GM12874 (cell line): ENCODE data around the gene GLI3.

Experiments
- CTCF ChIP-seq: IDR thresholded peaks from 2 replicates; pipeline ENCODE4 v1.5.1; 2011; ENCODE audit warnings: low read depth, mild to moderate bottlenecking, control low read depth, low read length, moderate library complexity; ENCODE audit not compliant: insufficient read depth

Gene GLI3

DNA sequence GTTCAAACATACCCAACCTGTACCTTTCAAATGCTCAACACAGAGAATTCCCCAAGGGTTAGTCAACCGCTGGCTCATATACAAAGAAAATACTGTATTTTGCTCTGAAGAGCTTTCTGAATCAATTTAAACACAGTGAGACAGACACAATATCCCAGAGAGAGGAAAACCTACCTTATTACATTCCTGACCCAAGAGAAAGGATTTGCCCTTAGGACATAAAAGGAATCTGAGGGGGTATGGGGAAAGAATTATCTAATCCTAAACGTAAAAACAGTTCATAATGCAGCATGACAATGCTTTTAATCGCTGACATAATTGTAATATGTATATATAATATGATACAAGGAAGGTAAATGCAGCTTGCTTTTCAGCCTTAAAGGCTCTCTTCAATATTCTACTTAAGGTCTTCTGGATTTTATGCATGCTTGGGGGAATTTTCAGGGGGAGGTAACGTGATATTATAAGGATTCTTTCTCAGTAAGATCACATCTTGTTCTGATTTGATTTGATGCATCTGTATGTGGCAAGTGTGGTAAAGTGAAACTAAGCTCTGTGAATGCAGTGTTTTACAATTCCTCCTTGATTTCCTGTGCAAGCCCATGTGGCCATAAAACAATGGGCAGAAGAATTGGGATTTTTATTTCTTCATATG lies 240.5 kb downstream of the GLI3 start:
- no peak for TF ChIP-seq CTCF

- TF ChIP-seq CTCF, result no peak
Observed at GRCh38 chr7:41995632-41996271, 241.3 kb downstream of the GLI3 start.

GRCh38 chr7:41994746-41995110 lies 242.3 kb downstream of the GLI3 start:
- no peak for TF ChIP-seq CTCF

GRCh38 chr7:41994036-41994745 lies 242.8 kb downstream of the GLI3 start:
- TF ChIP-seq CTCF, result no peak

DNA sequence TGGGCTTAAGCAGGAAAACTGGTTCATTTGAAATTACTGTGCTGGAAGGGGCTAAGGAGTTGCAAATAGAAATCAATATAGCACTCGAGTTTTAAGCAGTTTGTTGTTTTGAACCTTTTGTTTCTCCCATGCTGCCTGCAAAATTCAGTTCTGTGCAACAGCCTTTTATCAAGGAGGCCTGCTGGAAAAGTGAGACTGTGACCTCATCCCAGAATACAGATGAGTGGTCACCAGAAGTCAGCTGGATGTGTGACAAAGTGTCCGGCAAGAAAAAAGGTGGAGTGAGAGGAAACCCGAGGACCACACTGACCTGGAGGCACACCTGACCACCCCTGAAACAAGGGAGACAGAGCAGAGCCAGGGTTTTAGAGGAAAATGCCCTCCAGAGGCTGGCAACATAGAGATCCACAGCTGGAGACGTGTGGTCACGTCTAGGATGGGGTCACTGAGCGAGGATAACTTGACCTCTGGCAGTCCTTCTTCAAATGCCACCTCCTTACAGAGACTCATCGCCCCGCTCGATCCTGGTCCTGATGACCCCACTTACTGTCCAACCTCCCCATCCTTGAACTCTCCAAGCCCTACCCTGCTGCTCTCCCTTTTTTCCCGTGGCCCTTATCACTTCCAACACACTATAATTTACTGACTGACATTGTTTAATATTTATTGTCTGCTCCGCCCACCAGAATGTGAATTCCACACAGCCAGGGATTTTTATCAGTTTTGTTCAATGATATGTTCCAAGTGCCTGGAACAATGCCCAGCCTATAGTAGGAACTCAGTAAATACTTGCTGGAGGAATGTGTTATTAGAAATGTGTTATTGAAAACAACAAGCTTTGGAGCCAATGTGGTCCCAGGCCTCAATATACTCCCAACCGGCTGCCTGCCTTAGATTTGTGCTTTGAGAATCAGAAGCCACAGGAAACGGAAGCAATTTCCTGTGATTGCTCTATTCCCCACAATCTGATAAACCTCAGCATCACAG lies 243.8 kb downstream of the GLI3 start:
- TF ChIP-seq CTCF, result no peak

DNA sequence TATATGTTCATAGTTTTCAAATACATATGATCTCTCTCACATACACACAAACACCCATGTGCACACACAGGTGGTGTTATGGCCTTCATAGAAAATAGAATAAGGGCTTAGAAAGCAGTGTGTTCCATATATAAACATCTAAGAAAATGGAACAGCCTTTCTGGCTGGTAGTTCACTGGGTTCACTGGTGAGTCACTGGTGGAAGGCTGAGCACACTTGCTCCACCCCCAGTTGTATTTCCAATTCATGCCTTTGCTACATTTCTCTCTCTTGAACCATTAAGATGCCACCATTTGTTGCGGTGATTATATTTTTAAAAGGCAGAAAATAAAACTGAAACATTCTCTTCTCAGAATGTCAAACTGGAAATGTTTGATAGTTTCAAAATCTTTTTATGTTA lies 252.1 kb downstream of the GLI3 start:
- no peak for TF ChIP-seq CTCF
